Subcutaneous adipose tissue (tissue), 4 donors: ENCODE data around the gene NCK1. TPM values are rescaled to one million over a fixed set of nuclear protein-coding genes. Genes with fewer than 3 reads are reported as not detected.

ENCODE experiments used
- total RNA-seq, 4 donors: library from RNA; depleted of rRNA; stranded (reverse); fragments of >200 nt; gene quantifications; one replicate each; pipeline ENCODE4 v1.1.0, GENCODE V29; 2016
- TF ChIP-seq, protein P1 (sequence below): fragments of 450-650 bp; IDR thresholded peaks from one replicate; pipeline ENCODE4 v1.5.1; 2016; ENCODE audit warnings: low read depth, mild to moderate bottlenecking, control low read depth, antibody characterized with exemption, moderate library complexity

Gene NCK1
- total RNA-seq, 4 donors from 2014 or later = 62.2 to 97.5 (median 83.9) TPM

DNA sequence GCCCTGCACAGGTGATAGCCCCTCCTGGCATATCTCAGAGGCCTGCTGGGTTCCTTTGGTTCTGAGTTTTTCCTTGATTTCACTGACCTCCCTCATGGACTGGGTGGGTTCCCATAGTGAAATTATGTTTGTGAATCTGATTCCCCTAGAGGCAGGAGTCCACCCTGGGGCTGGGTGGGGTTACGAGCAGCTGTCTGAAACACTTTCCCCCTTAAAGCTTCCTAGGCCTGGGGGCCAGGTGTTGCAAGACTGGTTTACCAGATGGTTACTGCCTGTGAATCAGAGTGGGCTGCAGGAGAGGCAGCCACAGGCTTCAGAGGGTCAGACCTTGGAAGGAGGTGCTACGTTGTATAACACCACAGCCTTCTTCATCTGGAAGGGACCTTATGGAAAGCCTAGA is 130.1 kb downstream of the NCK1 start:
- TF ChIP-seq, protein P1, sequence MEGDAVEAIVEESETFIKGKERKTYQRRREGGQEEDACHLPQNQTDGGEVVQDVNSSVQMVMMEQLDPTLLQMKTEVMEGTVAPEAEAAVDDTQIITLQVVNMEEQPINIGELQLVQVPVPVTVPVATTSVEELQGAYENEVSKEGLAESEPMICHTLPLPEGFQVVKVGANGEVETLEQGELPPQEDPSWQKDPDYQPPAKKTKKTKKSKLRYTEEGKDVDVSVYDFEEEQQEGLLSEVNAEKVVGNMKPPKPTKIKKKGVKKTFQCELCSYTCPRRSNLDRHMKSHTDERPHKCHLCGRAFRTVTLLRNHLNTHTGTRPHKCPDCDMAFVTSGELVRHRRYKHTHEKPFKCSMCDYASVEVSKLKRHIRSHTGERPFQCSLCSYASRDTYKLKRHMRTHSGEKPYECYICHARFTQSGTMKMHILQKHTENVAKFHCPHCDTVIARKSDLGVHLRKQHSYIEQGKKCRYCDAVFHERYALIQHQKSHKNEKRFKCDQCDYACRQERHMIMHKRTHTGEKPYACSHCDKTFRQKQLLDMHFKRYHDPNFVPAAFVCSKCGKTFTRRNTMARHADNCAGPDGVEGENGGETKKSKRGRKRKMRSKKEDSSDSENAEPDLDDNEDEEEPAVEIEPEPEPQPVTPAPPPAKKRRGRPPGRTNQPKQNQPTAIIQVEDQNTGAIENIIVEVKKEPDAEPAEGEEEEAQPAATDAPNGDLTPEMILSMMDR = no peak

GRCh38 chr3:136994772-136995516 is 132.9 kb downstream of the NCK1 start:
- TF ChIP-seq, protein P1 = no peak

DNA sequence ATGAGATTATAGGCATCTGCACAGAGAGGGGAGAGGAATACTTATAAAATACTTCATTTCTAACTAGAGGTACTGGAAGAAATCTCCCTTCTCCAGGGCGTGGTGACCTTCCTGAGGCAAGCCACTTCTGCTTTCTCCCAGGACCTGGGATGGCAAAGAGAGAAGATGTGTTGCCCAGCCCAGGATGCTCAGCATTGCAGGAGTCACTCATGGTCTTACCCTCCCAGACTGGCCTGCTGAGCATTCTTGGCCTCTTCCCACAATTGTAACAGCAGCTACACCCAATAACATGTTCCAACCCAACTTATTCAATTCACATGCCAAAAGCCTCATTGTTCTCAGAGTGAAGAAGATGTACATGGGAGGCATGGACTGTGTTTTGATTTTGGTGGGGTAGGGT is 133.6 kb downstream of the NCK1 start:
- TF ChIP-seq, protein P1 = no peak

Other genes with a start within 250 kb of the NCK1 start
- gene STAG1, start 109.8 kb upstream of the NCK1 start, total RNA-seq = 10 to 100 TPM; 40.9 to 69.0 (median 54.0) TPM
- 10 to 100 TPM; 15.1 to 26.1 (median 20.0) TPM for gene SLC35G2, start 43.1 kb upstream of the NCK1 start, total RNA-seq
- gene IL20RB, start 95.8 kb downstream of the NCK1 start, total RNA-seq = 1 to 10 TPM; 1.9 to 4.2 (median 3.2) TPM